ENCODE measurements around the gene YTHDC1.

DNA sequence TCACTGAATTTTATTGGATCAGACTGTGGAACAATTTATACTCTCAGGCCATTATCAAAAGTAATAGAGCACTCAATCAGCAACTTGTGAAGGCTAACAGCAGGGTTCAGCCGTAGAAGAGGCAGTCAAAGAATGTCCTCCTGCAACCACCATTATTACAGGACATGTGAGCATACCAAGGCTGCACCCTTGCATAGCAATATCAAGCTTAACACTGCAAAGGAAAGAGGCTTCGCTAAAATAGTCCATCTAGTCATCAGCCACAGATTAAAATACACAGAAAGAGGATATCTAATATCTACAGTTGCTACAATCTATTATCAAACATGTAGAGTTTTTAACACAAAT, 61.5 kb downstream of the YTHDC1 start:
- TF ChIP-seq, protein P1, sequence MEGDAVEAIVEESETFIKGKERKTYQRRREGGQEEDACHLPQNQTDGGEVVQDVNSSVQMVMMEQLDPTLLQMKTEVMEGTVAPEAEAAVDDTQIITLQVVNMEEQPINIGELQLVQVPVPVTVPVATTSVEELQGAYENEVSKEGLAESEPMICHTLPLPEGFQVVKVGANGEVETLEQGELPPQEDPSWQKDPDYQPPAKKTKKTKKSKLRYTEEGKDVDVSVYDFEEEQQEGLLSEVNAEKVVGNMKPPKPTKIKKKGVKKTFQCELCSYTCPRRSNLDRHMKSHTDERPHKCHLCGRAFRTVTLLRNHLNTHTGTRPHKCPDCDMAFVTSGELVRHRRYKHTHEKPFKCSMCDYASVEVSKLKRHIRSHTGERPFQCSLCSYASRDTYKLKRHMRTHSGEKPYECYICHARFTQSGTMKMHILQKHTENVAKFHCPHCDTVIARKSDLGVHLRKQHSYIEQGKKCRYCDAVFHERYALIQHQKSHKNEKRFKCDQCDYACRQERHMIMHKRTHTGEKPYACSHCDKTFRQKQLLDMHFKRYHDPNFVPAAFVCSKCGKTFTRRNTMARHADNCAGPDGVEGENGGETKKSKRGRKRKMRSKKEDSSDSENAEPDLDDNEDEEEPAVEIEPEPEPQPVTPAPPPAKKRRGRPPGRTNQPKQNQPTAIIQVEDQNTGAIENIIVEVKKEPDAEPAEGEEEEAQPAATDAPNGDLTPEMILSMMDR (CRISPR knock-in tag; IDR thresholded peaks at IDR 0.05) = no peak
- TF ChIP-seq ZNF292 (CRISPR knock-in tag; IDR thresholded peaks at IDR 0.05; ENCODE audit: borderline replicate concordance, low read depth) (no peak), NFYB (CRISPR knock-in tag; IDR thresholded peaks at IDR 0.05) (no peak), SRY (CRISPR knock-in tag; IDR thresholded peaks at IDR 0.05) (no peak), HMG20B (CRISPR knock-in tag; conservative IDR thresholded peaks at IDR 0.05) (no peak)
- TF ChIP-seq, protein P2, sequence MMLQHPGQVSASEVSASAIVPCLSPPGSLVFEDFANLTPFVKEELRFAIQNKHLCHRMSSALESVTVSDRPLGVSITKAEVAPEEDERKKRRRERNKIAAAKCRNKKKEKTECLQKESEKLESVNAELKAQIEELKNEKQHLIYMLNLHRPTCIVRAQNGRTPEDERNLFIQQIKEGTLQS (CRISPR knock-in tag; IDR thresholded peaks at IDR 0.05) = no peak
